HG03457 (cell line): ENCODE data around the gene MRPS26.
"Not testable (repeated sequence)": the region's sequence is repeated elsewhere in the genome, so short reads cannot be mapped to it uniquely, and the experiment has no call there.

Experiments
- ATAC-seq: cut with Tn5 transposase; IDR thresholded peaks from one replicate; pipeline ENCODE4 v1.9.1; 2021; ENCODE audit warnings: moderate number of reproducible peaks; ENCODE audit not compliant: unreplicated experiment

Gene MRPS26

GRCh38 chr20:3041854-3042409 is 3.9 kb upstream of the MRPS26 start:
- ATAC-seq = no peak

- no peak for ATAC-seq
Observed at GRCh38 chr20:3042625-3043024, 3.2 kb upstream of the MRPS26 start.

GRCh38 chr20:3043322-3043721 is 2.5 kb upstream of the MRPS26 start, which contains the start of gene GNRH2:
Gene GNRH2, plus strand, starts transcription at chr20:3043622. Its CDS starts 793 bp downstream, at chr20:3044415.
- no peak for ATAC-seq

- no peak for ATAC-seq
Observed at GRCh38 chr20:3044336-3044965, 1.4 kb upstream of the MRPS26 start.

- peak; percentile 26 for ATAC-seq
Observed at GRCh38 chr20:3045042-3045815, 623 bp upstream of the MRPS26 start.

- peak; percentile 6 for ATAC-seq
Observed at GRCh38 chr20:3046677-3047462, 1.0 kb downstream of the MRPS26 start.

GRCh38 chr20:3047486-3048419 is 1.9 kb downstream of the MRPS26 start:
- ATAC-seq = no peak

GRCh38 chr20:3051385-3052019 is 5.7 kb downstream of the MRPS26 start:
- ATAC-seq = no peak

- ATAC-seq = no peak
Observed at GRCh38 chr20:3059489-3059888, 13.6 kb downstream of the MRPS26 start.

- ATAC-seq = not testable (repeated sequence)
Observed at GRCh38 chr20:3064119-3064518, 18.3 kb downstream of the MRPS26 start.

- ATAC-seq = no peak
Observed at GRCh38 chr20:3067139-3068014, 21.5 kb downstream of the MRPS26 start.

GRCh38 chr20:3068075-3068474 is 22.2 kb downstream of the MRPS26 start:
- ATAC-seq = no peak

- ATAC-seq = no peak
Observed at GRCh38 chr20:3068986-3069900, 23.4 kb downstream of the MRPS26 start.

- ATAC-seq = no peak
Observed at GRCh38 chr20:3070725-3071124, 24.9 kb downstream of the MRPS26 start.

- ATAC-seq = no peak
Observed at GRCh38 chr20:3071266-3071609, 25.4 kb downstream of the MRPS26 start.

GRCh38 chr20:3071610-3072529 is 26.0 kb downstream of the MRPS26 start, which contains the start of gene OXT:
Gene OXT, plus strand, starts transcription at chr20:3071620. Its CDS starts 36 bp downstream, at chr20:3071656.
- no peak for ATAC-seq
